H9 (cell line): ENCODE data around the gene SCTR. TPM values are rescaled to one million over a fixed set of nuclear protein-coding genes. Genes with fewer than 3 reads are reported as not detected.

Experiments
- DNase-seq: peaks from one replicate; pipeline ENCODE4 v3.0.0-alpha.2; 2017
- H2AFZ ChIP-seq: one replicate; pipeline ENCODE4 v1.6.1; 2013; ENCODE audit warnings: mild to moderate bottlenecking, low read length, control low read depth, moderate library complexity
- H2AK5ac ChIP-seq: 2 replicates; pipeline ENCODE4 v1.6.1; 2013; ENCODE audit warnings: low read length, control low read depth, mixed read lengths; ENCODE audit not compliant: insufficient read length
- H2BK120ac ChIP-seq: one replicate; pipeline ENCODE4 v1.6.1; 2013; ENCODE audit warnings: low read depth, mild to moderate bottlenecking, low read length, control low read depth, inconsistent platforms; ENCODE audit not compliant: poor library complexity, severe bottlenecking
- H2BK12ac ChIP-seq: 2 replicates; pipeline ENCODE4 v1.6.1; 2013; ENCODE audit warnings: low read length, control low read depth, mixed read lengths, low read depth; ENCODE audit not compliant: insufficient read length
- H2BK15ac ChIP-seq: 2 replicates; pipeline ENCODE4 v1.6.1; 2013; ENCODE audit warnings: low read depth, low read length, control low read depth
- H2BK20ac ChIP-seq: one replicate; pipeline ENCODE4 v1.6.1; 2013; ENCODE audit warnings: low read depth, mild to moderate bottlenecking, low read length, control low read depth, inconsistent platforms; ENCODE audit not compliant: poor library complexity, severe bottlenecking
- H2BK5ac ChIP-seq: 2 replicates; pipeline ENCODE4 v1.6.1; 2013; ENCODE audit warnings: low read length, control low read depth, mixed read lengths; ENCODE audit not compliant: insufficient read length
- H3K14ac ChIP-seq: 2 replicates; pipeline ENCODE4 v1.6.1; 2013; ENCODE audit warnings: low read length, control low read depth; ENCODE audit not compliant: insufficient read depth
- H3K18ac ChIP-seq: 2 replicates; pipeline ENCODE4 v1.6.1; 2013; ENCODE audit warnings: low read depth, mild to moderate bottlenecking, mixed read lengths, low read length, control low read depth; ENCODE audit not compliant: insufficient read length
- H3K23ac ChIP-seq: 2 replicates; pipeline ENCODE4 v1.6.1; 2013; ENCODE audit warnings: low read length, control low read depth, mixed read lengths, low read depth; ENCODE audit not compliant: insufficient read length
- H3K23me2 ChIP-seq: 2 replicates; pipeline ENCODE4 v1.6.1; 2013; ENCODE audit warnings: low read depth, mild to moderate bottlenecking, mixed read lengths, low read length, control low read depth; ENCODE audit not compliant: insufficient read length, poor library complexity, severe bottlenecking
- H3K27ac ChIP-seq: 2 replicates; pipeline ENCODE4 v1.5.1; 2013; ENCODE audit warnings: low read length, control low read depth, mixed read lengths, low read depth; ENCODE audit not compliant: insufficient read length
- H3K27me3 ChIP-seq: 2 replicates; pipeline ENCODE4 v1.6.1; 2013; ENCODE audit warnings: low read length, control low read depth, inconsistent platforms; ENCODE audit not compliant: insufficient read depth
- H3K4ac ChIP-seq: 2 replicates; pipeline ENCODE4 v1.6.1; 2013; ENCODE audit warnings: low read depth, mild to moderate bottlenecking, control low read depth, inconsistent platforms, low read length, moderate library complexity
- H3K4me1 ChIP-seq: 2 replicates; pipeline ENCODE4 v1.6.1; 2013; ENCODE audit warnings: low read length, control low read depth, inconsistent platforms; ENCODE audit not compliant: insufficient read depth
- H3K4me2 ChIP-seq: 2 replicates; pipeline ENCODE4 v1.6.1; 2013; ENCODE audit warnings: low read length, control low read depth, mixed read lengths; ENCODE audit not compliant: insufficient read length, insufficient read depth
- H3K56ac ChIP-seq: 2 replicates; pipeline ENCODE4 v1.6.1; 2013; ENCODE audit warnings: low read depth, mild to moderate bottlenecking, mixed read lengths, low read length, control low read depth; ENCODE audit not compliant: insufficient read length
- H3K79me1 ChIP-seq: 2 replicates; pipeline ENCODE4 v1.6.1; 2013; ENCODE audit warnings: low read depth, mild to moderate bottlenecking, moderate library complexity, low read length, control low read depth, inconsistent platforms; ENCODE audit not compliant: insufficient read depth, poor library complexity, severe bottlenecking
- H3K79me2 ChIP-seq: 2 replicates; pipeline ENCODE4 v1.6.1; 2013; ENCODE audit warnings: low read length, control low read depth, inconsistent platforms; ENCODE audit not compliant: insufficient read depth
- H3K9ac ChIP-seq: 2 replicates; pipeline ENCODE4 v1.6.1; 2013; ENCODE audit warnings: low read length, control low read depth, mixed read lengths; ENCODE audit not compliant: insufficient read length; ENCODE audit errors: extremely low read depth
- H3K9me3 ChIP-seq: one replicate; pipeline ENCODE4 v1.6.1; 2013; ENCODE audit warnings: low read depth, low read length, inconsistent platforms; ENCODE audit not compliant: control insufficient read depth
- H3T11ph ChIP-seq: one replicate; pipeline ENCODE4 v1.6.1; 2013; ENCODE audit warnings: mild to moderate bottlenecking, low read length, control low read depth, inconsistent platforms
- H4K20me1 ChIP-seq: one replicate; pipeline ENCODE4 v1.6.1; 2013; ENCODE audit not compliant: control insufficient read depth, insufficient read length, insufficient read depth
- H4K5ac ChIP-seq: 2 replicates; pipeline ENCODE4 v1.6.1; 2013; ENCODE audit warnings: low read depth, mild to moderate bottlenecking, mixed read lengths, low read length, control low read depth; ENCODE audit not compliant: insufficient read length
- H4K8ac ChIP-seq: replicated peaks from 2 replicates; pipeline ENCODE4 v1.6.1; 2013; ENCODE audit warnings: low read length, control low read depth, mixed read lengths, low read depth; ENCODE audit not compliant: insufficient read length
- H4K91ac ChIP-seq: 2 replicates; pipeline ENCODE4 v1.6.1; 2013; ENCODE audit warnings: low read depth, mild to moderate bottlenecking, moderate library complexity, mixed read lengths, low read length, control low read depth; ENCODE audit not compliant: insufficient read length
- H3K27ac Mint-ChIP-seq, 3 experiments: 2 replicates in 2 of 3; 3 replicates in 1 of 3; pipeline ENCODE4 v1.8.0; 2020 to 2021; ENCODE audit warnings: mixed read lengths in 3 of 3, mild to moderate bottlenecking in 1 of 3, moderate library complexity in 1 of 3
- H3K27me3 Mint-ChIP-seq: 2 replicates; pipeline ENCODE4 v1.8.0; 2021; ENCODE audit warnings: low read depth, mild to moderate bottlenecking, moderate library complexity, mixed read lengths
- H3K36me3 Mint-ChIP-seq, 3 experiments: 2 replicates in 2 of 3; 3 replicates in 1 of 3; pipeline ENCODE4 v1.8.0; 2020 to 2021; ENCODE audit warnings: low read depth in 3 of 3, mixed read lengths in 3 of 3; ENCODE audit not compliant: insufficient read depth in 1 of 3
- H3K4me1 Mint-ChIP-seq, 2 experiments: 2 replicates each; pipeline ENCODE4 v1.8.0; 2020; ENCODE audit warnings: mixed read lengths in 2 of 2
- H3K4me3 Mint-ChIP-seq, 2 experiments: 2 replicates in 1 of 2; 3 replicates in 1 of 2; pipeline ENCODE4 v1.8.0; 2020 to 2021; ENCODE audit warnings: mild to moderate bottlenecking in 2 of 2, mixed read lengths in 2 of 2, moderate library complexity in 1 of 2
- H3K9me3 Mint-ChIP-seq, 2 experiments: 2 replicates in 1 of 2; 3 replicates in 1 of 2; pipeline ENCODE4 v1.8.0; 2020; ENCODE audit warnings: mild to moderate bottlenecking in 2 of 2, mixed read lengths in 2 of 2, moderate library complexity in 1 of 2
- WGBS: extraction: QIAGEN DNeasy Blood & Tissue Kit; methylation state at CpG from one replicate; pipeline ENCODE4 v1.1.7; 2013; ENCODE audit warnings: missing lambda C conversion rate, low lambda C conversion rate, mixed read lengths; ENCODE audit not compliant: insufficient read length; ENCODE audit errors: extremely low coverage; 5-methylcytosine and 5-hydroxymethylcytosine counted together
- total RNA-seq: library from RNA; stranded (reverse); gene quantifications from 2 replicates; pipeline ENCODE4 v1.2.1, GENCODE V29; 2021
- TF ChIP-seq, protein P1 (sequence below): fragments of 200-600 bp; sonication (generic); conservative IDR thresholded peaks from 3 replicates; pipeline ENCODE4 v1.8.0; 2021; ENCODE audit warnings: antibody characterized with exemption, mild to moderate bottlenecking

The SCTR gene
- total RNA-seq, 1 experiment from 2014 or later = not detected

DNA sequence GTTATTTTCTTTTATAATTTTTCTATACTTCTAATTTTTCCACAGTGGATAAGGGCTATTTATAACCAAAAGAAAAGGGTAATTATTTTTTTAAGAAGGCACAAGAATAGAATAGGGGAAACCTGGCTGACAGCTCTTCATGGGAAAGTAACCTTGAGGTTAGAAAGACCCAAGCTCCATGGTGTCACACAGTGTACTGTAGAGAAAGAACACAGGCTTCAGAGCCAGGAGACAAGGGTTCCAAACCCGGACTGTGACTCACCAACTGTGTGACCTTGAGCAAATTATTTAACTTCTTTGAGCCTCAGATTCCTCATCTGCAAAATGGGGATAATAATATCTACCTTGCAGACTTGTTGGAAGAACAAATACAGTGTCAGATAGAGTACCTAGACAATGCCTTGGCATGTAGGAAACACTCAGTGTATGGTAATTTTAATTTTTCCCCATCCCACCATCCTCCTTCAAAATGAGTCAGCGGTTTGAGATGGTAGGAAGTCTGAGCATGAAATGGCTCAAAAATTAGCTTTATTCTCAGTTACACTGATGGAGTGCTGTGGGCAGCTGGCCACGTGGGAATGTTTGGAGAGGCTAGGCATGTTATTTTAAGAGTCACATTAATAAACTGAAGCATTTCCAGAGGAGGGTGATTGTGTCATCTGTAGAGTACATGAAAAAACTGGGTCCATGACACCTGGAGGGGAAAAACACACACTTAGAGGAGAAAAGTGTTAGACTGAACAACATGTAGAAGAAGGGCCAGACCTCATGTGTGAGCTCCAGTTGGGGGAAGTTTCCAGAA, 55.9 kb downstream of the SCTR start:
- Histone ChIP-seq H3K79me2 (no peaks in the 10 kb centered on the region), H3K27ac (no peak overlapping the region), H2BK5ac (no peak overlapping the region), H2BK15ac (no peak overlapping the region), H3K9ac (no peak overlapping the region), H3K23me2 (no peaks in the 10 kb centered on the region), H2BK120ac (no peak overlapping the region), H3T11ph (no peak overlapping the region), H3K27me3 (no peaks in the 10 kb centered on the region), H4K8ac (no peak overlapping the region), H4K20me1 (no peaks in the 10 kb centered on the region), H3K56ac (no peak overlapping the region), H4K5ac (no peak overlapping the region), H3K14ac (no peak overlapping the region), H3K23ac (no peak overlapping the region), H2BK12ac (no peak overlapping the region), H2AK5ac (no peak overlapping the region), H2AFZ (no peak overlapping the region), H3K4me1 (no peaks in the 10 kb centered on the region), H2BK20ac (no peak overlapping the region), H3K9me3 (no peaks in the 10 kb centered on the region), H3K18ac (no peak overlapping the region), H3K79me1 (no peaks in the 10 kb centered on the region), H3K4me2 (no peak overlapping the region), H4K91ac (no peak overlapping the region), H3K4ac (no peak overlapping the region)
- TF ChIP-seq, protein P1, sequence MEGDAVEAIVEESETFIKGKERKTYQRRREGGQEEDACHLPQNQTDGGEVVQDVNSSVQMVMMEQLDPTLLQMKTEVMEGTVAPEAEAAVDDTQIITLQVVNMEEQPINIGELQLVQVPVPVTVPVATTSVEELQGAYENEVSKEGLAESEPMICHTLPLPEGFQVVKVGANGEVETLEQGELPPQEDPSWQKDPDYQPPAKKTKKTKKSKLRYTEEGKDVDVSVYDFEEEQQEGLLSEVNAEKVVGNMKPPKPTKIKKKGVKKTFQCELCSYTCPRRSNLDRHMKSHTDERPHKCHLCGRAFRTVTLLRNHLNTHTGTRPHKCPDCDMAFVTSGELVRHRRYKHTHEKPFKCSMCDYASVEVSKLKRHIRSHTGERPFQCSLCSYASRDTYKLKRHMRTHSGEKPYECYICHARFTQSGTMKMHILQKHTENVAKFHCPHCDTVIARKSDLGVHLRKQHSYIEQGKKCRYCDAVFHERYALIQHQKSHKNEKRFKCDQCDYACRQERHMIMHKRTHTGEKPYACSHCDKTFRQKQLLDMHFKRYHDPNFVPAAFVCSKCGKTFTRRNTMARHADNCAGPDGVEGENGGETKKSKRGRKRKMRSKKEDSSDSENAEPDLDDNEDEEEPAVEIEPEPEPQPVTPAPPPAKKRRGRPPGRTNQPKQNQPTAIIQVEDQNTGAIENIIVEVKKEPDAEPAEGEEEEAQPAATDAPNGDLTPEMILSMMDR = no peak
- Mint-ChIP-seq H3K27me3 (peaks cover 6% of the 10 kb centered on the region; the same call in 1 of the 2 replicates), H3K9me3 (no peaks in the 10 kb centered on the region), H3K36me3 (no peaks in the 10 kb centered on the region), H3K4me3 (no peak overlapping the region), H3K27ac (no peak overlapping the region; a peak in 1 of 7 replicates), H3K4me1 (peaks cover 10 to 20% of the 10 kb centered on the region in 2 experiments)
- no peak for DNase-seq
- WGBS = no CpG with 5 or more reads among the region's 3 CpGs
